ENCODE results near the gene CXCR4.
"Not testable (repeated sequence)": the region's sequence is repeated elsewhere in the genome, so short reads cannot be mapped to it uniquely, and the experiment has no call there.

Gene CXCR4

GRCh38 chr2:136113209-136113971 is 4.6 kb downstream of the CXCR4 start:
- no peak for DNase-seq

- DNase-seq: no peak
Measured at GRCh38 chr2:136112317-136113208, 5.4 kb downstream of the CXCR4 start.

GRCh38 chr2:136111711-136112110 is 6.2 kb downstream of the CXCR4 start:
- no peak for DNase-seq

GRCh38 chr2:136110526-136110925 is 7.4 kb downstream of the CXCR4 start:
- DNase-seq: peak; percentile 56

GRCh38 chr2:136108463-136108862 is 9.5 kb downstream of the CXCR4 start:
- no peak for DNase-seq

GRCh38 chr2:136107051-136108033 is 10.6 kb downstream of the CXCR4 start:
- no peak for DNase-seq

GRCh38 chr2:136106505-136106904 is 11.4 kb downstream of the CXCR4 start:
- DNase-seq: no peak

GRCh38 chr2:136104977-136105376 is 13.0 kb downstream of the CXCR4 start:
- DNase-seq: peak; percentile 87

- DNase-seq: no peak
Measured at GRCh38 chr2:136101042-136101441, 16.9 kb downstream of the CXCR4 start.

- no peak for DNase-seq
Measured at GRCh38 chr2:136098441-136098840, 19.5 kb downstream of the CXCR4 start.

- no peak for DNase-seq
Measured at GRCh38 chr2:136093583-136093982, 24.4 kb downstream of the CXCR4 start.

GRCh38 chr2:136091899-136092298 is 26.1 kb downstream of the CXCR4 start:
- no peak for DNase-seq

GRCh38 chr2:136087901-136088460 is 30.0 kb downstream of the CXCR4 start:
- DNase-seq: not testable (repeated sequence)

- DNase-seq: no peak
Measured at GRCh38 chr2:136086253-136087016, 31.5 kb downstream of the CXCR4 start.

- no peak for DNase-seq
Measured at GRCh38 chr2:136085453-136086209, 32.3 kb downstream of the CXCR4 start.

GRCh38 chr2:136081582-136082210 is 36.3 kb downstream of the CXCR4 start:
- DNase-seq: no peak

GRCh38 chr2:136080114-136080513 is 37.8 kb downstream of the CXCR4 start:
- no peak for DNase-seq

GRCh38 chr2:136077107-136077506 is 40.8 kb downstream of the CXCR4 start:
- no peak for DNase-seq

GRCh38 chr2:136075476-136075875 is 42.5 kb downstream of the CXCR4 start:
- DNase-seq: no peak

GRCh38 chr2:136072621-136073020 is 45.3 kb downstream of the CXCR4 start:
- no peak for DNase-seq
